GM12878 (cell line): ENCODE measurements around the gene NME7. TPM values are rescaled to one million over a fixed set of nuclear protein-coding genes. Genes with fewer than 3 reads are reported as not detected.
A peak's percentile ranks its signal among the peaks of the same experiment; 100 is the strongest.

Experiments
- ATAC-seq: fragments of 200-7000 bp; cut with Tn5 transposase; 3 replicates; pipeline ENCODE4 v1.9.1; 2020; ENCODE audit warnings: mild to moderate bottlenecking, moderate library complexity
- BruUV-seq: library from RNA; stranded (reverse); fragments of 400-500 nt; replicated peaks from 2 replicates; lab custom pipeline; 2021; lab: Mats Ljungman, UMichigan
- CTCF ChIA-PET: fragments of 300-600 bp; sonication (Branson Sonifier 250); formaldehyde crosslinking; extraction: SDS; loops from one replicate; lab custom pipeline; 2021; ENCODE audit warnings: inconsistent platforms; lab: Yijun Ruan, JAX
- POLR2A ChIA-PET: fragments of 350-600 bp; formaldehyde crosslinking; extraction: SDS; loops from one replicate; lab custom pipeline; 2021; ENCODE audit warnings: inconsistent platforms; lab: Charles Lee
- RAD21 ChIA-PET: fragments of 300-600 bp; sonication (Branson Sonifier 250); formaldehyde crosslinking; loops from one replicate; lab custom pipeline; 2023; ENCODE audit warnings: antibody characterized with exemption; ENCODE audit not compliant: unreplicated experiment; lab: Charles Lee
- SMC1A ChIA-PET: fragments of 300-600 bp; sonication (Branson Sonifier 250); formaldehyde crosslinking; loops from one replicate; lab custom pipeline; 2023; ENCODE audit not compliant: unreplicated experiment, uncharacterized antibody; lab: Charles Lee
- DNase-seq: peaks from one replicate; pipeline ENCODE4 v3.0.0-alpha.2; 2011; ENCODE audit warnings: low read depth, low spot score
- FAIRE-seq: peaks from 3 replicates; lab custom pipeline; 2011; peaks lifted over from hg19 to GRCh38; lab: Jason Lieb, UNC
- H2AFZ ChIP-seq: 2 replicates; pipeline ENCODE4 v1.6.0; 2011; ENCODE audit warnings: low read depth, low read length, control low read depth; ENCODE audit not compliant: control insufficient read depth
- H3K27ac ChIP-seq: 2 replicates; pipeline ENCODE4 v1.5.1; 2011; ENCODE audit warnings: control low read depth; ENCODE audit not compliant: control insufficient read depth, insufficient read depth
- H3K27me3 ChIP-seq, 2 experiments: replicated peaks in 1 of 2; 2 replicates each; pipeline versions ENCODE4 v1.6.0 to v1.6.1; 2011; ENCODE audit warnings: low read length in 1 of 2; ENCODE audit not compliant: control insufficient read depth in 2 of 2, insufficient read depth in 2 of 2
- H3K36me3 ChIP-seq, 2 experiments: 2 replicates each; pipeline ENCODE4 v1.5.1; 2011; ENCODE audit warnings: low read length in 1 of 2; ENCODE audit not compliant: control insufficient read depth in 2 of 2, insufficient read depth in 2 of 2
- H3K4me1 ChIP-seq: 2 replicates; pipeline ENCODE4 v1.6.1; 2011; ENCODE audit warnings: mild to moderate bottlenecking, low read length, moderate library complexity, mixed read lengths; ENCODE audit not compliant: control insufficient read depth, insufficient read depth
- H3K4me2 ChIP-seq: 2 replicates; pipeline ENCODE4 v1.6.0; 2011; ENCODE audit warnings: control low read depth; ENCODE audit not compliant: control insufficient read depth, insufficient read depth
- H3K4me3 ChIP-seq: fragments of 200-600 bp; sonication (generic); 2 replicates; pipeline ENCODE4 v1.5.1; 2016
- H3K79me2 ChIP-seq: 2 replicates; pipeline ENCODE4 v1.6.0; 2011; ENCODE audit warnings: low read length; ENCODE audit not compliant: control insufficient read depth, insufficient read depth
- H3K9ac ChIP-seq: 2 replicates; pipeline ENCODE4 v1.8.0; 2011; ENCODE audit warnings: low read length, control low read depth, mixed read lengths; ENCODE audit not compliant: control insufficient read depth, insufficient read depth
- H3K9me3 ChIP-seq: replicated peaks from 3 replicates; pipeline ENCODE4 v1.5.1; 2011; ENCODE audit warnings: mild to moderate bottlenecking, low read length; ENCODE audit not compliant: control insufficient read depth, insufficient read depth
- H4K20me1 ChIP-seq: 2 replicates; pipeline ENCODE4 v1.6.0; 2011; ENCODE audit not compliant: control insufficient read depth, insufficient read depth
- CREB1 ChIP-seq: IDR thresholded peaks from 2 replicates; pipeline ENCODE4 v1.6.1; 2012; ENCODE audit warnings: low read depth, mild to moderate bottlenecking, inconsistent platforms
- CTCF ChIP-seq, 3 experiments: IDR thresholded peaks in 2 of 3; conservative IDR thresholded peaks in 1 of 3; 2 replicates each; pipeline ENCODE4 v1.5.1; 2011; ENCODE audit warnings: low read depth in 3 of 3, low read length in 3 of 3, mild to moderate bottlenecking in 3 of 3, control low read depth in 2 of 3, moderate library complexity in 2 of 3, inconsistent platforms in 1 of 3, mixed read lengths in 1 of 3; ENCODE audit not compliant: control insufficient read depth in 2 of 3, insufficient read depth in 1 of 3; ENCODE audit errors: extremely low read depth in 1 of 3
- NR2F1 ChIP-seq: fragments of 450-650 bp; conservative IDR thresholded peaks from 2 replicates; pipeline ENCODE4 v1.6.1; 2017; ENCODE audit warnings: mild to moderate bottlenecking
- RAD21 ChIP-seq: IDR thresholded peaks from 2 replicates; pipeline ENCODE4 v1.6.1; 2011; ENCODE audit warnings: mild to moderate bottlenecking, low read depth, low read length, moderate library complexity; ENCODE audit not compliant: insufficient read depth
- SMC3 ChIP-seq: IDR thresholded peaks from 2 replicates; pipeline ENCODE4 v1.6.1; 2011; ENCODE audit warnings: low read length, improper control_type of control experiment, borderline replicate concordance
- ZZZ3 ChIP-seq: IDR thresholded peaks from 2 replicates; pipeline ENCODE4 v1.6.1; 2011; ENCODE audit warnings: low read depth; ENCODE audit not compliant: control insufficient read depth, insufficient read length
- WGBS: methylation state at CpG from one replicate; pipeline ENCODE4 v1.1.6; 2016; ENCODE audit warnings: low lambda C conversion rate; ENCODE audit not compliant: insufficient replicate concordance, insufficient coverage; ENCODE audit errors: missing lambda C conversion rate; 5-methylcytosine and 5-hydroxymethylcytosine counted together
- in situ Hi-C: fragments of 300-500 bp; cut with MboI; formaldehyde crosslinking; loops from 9 replicates; pipeline ENCODE4 v1.14.3; 2018; ENCODE audit warnings: mixed read lengths
- intact Hi-C: fragments of 100-400 bp; cut with micrococcal nuclease; formaldehyde crosslinking; loops from one replicate; pipeline ENCODE4 v1.14.2; 2022; ENCODE audit not compliant: unreplicated experiment
- polyA plus RNA-seq, 11 experiments: library from polyadenylated mRNA; depleted of rRNA in 4 of 11; unstranded in 6 of 11; stranded (reverse) in 5 of 11; fragments of >200 nt; fragmentation: Nextera tagmentation in 4 of 11; fragmentation: Illumina TruSeq in 1 of 11; extraction: Ambion mirVana in 4 of 11; extraction: Trizol in 1 of 11; gene quantifications; 1 replicate in 1 of 11; 2 replicates in 10 of 11; pipeline versions ENCODE4 v1.2.1 to v1.2.3, GENCODE V29; 2011 to 2016; ENCODE audit warnings: inconsistent platforms in 2 of 11, missing spikeins in 2 of 11, low read depth in 1 of 11
- total RNA-seq, 4 experiments: library from RNA; depleted of rRNA in 3 of 4; stranded (reverse); fragments of >200 nt in 3 of 4; fragmentation: Illumina TruSeq in 1 of 4; extraction: Trizol in 1 of 4; gene quantifications; 2 replicates each; pipeline versions ENCODE4 v1.2.1 to v1.2.3, GENCODE V29; 2013 to 2021

NME7 gene
- total and polyA plus RNA-seq, 10 of the 15 experiments (the other 5 are each of a cell fraction or from before 2014, with no cell fraction given), result 1.5 to 15.6 (median 7.2) TPM

GRCh38 chr1:169133801-169134502 lies 233.6 kb downstream of the NME7 start:
- H3K79me2 ChIP-seq, result no peaks in the 10 kb centered on the region
- intact Hi-C loops (loop anchor here (10.0 kb wide), 1 partner anchor 699 kb away; no protein-coding TSS in a partner anchor), in situ Hi-C loops (no loop called here)
- BruUV-seq, result no TSS peak
- ChIA-PET POLR2A (interaction anchor here (0.7 to 1.0 kb wide), 2 partner anchors 25 to 109 kb away, joined by 3 read pairs; no protein-coding TSS in a partner anchor), CTCF (interaction anchor here (0.7 to 3.7 kb wide), 22 partner anchors 10 to 791 kb away, joined by 3 to 23 read pairs (median 4); no protein-coding TSS in a partner anchor), SMC1A (interaction anchor here (0.6 to 4.8 kb wide), 22 partner anchors 9 to 791 kb away, joined by 3 to 32 read pairs (median 4); no protein-coding TSS in a partner anchor), RAD21 (interaction anchor here (0.9 to 3.6 kb wide), 16 partner anchors 14 to 791 kb away, joined by 3 to 22 read pairs (median 4); no protein-coding TSS in a partner anchor)
- ATAC-seq (peak; percentile 49; the same call in 1 of the 3 replicates), DNase-seq (no peak), FAIRE-seq (no peak)
- no peak overlapping the region for H3K27ac ChIP-seq
- no peak overlapping the region for H2AFZ ChIP-seq
- H3K4me3 ChIP-seq, result no peak overlapping the region
- H3K4me2 ChIP-seq, result no peak overlapping the region
- H3K9me3 ChIP-seq, result no peaks in the 10 kb centered on the region
- no peaks in the 10 kb centered on the region for H3K27me3 ChIP-seq
- H3K36me3 ChIP-seq, result no peaks in the 10 kb centered on the region
- TF ChIP-seq NR2F1, result peak; percentile 73
- no peak for TF ChIP-seq ZZZ3
- TF ChIP-seq CTCF (IDR thresholded peaks at IDR 0.05 in 2 of 3, conservative IDR thresholded peaks at IDR 0.05 in 1 of 3; ENCODE audit: control insufficient read depth in 2 of 3, extremely low read depth in 1 of 3, insufficient read depth in 1 of 3, low read depth in 3 of 3, low read length in 3 of 3), result peak in 2 of 3 experiments; percentile 30 to 58; a peak in 3 of 6 replicates
- no peak for TF ChIP-seq CREB1
- TF ChIP-seq SMC3, result peak; percentile 33; the same call in 1 of the 2 replicates
- TF ChIP-seq RAD21, result peak; percentile 65
- TF ChIP-seq, all 136 proteins: peak for 4
- H3K4me1 ChIP-seq, result no peaks in the 10 kb centered on the region
- no peak overlapping the region for H3K9ac ChIP-seq
- WGBS, result 89% methylated on average over 2 of the region's 2 CpGs
- no peaks in the 10 kb centered on the region for H4K20me1 ChIP-seq
